Measurements from ENCODE around the gene EEA1. TPM values are rescaled to one million over a fixed set of nuclear protein-coding genes. Genes with fewer than 3 reads are reported as not detected.

Gene EEA1
- total and polyA plus RNA-seq, 11 donors: 5.1 to 45.5 (median 28.5) TPM

- H3K27me3 ChIP-seq: no peaks in the 10 kb centered on the region
- no peaks in the 10 kb centered on the region for H3K9me3 ChIP-seq
- H3K4me3 ChIP-seq: peak overlapping the region in 7 of 12 donors; percentile 62 to 94 (median 84)
- H3K36me3 ChIP-seq: no peaks in the 10 kb centered on the region
- DNase-seq (no peak), ATAC-seq (no peak)
- peaks cover 0 to 56% (median 29%) of the 10 kb centered on the region in 12 donors for H3K4me1 ChIP-seq
- intact Hi-C loops (cut with DNase I): loop anchor here in 5 of 10 donors (5.0 to 10.0 kb wide), 6 partner anchors 64 to 488 kb away; no protein-coding TSS in a partner anchor
- 45 to 54% (median 50%) methylated on average over 4 of the region's 4 CpGs for WGBS, 4 donors
- H3K27ac ChIP-seq: peak overlapping the region in 11 of 12 donors; percentile 22 to 99 (median 98)
- TF ChIP-seq POLR2A (IDR thresholded peaks at IDR 0.05) (no peak), CTCF (IDR thresholded peaks at IDR 0.05) (no peak)
Observed at GRCh38 chr12:92926549-92926948, 2.5 kb downstream of the EEA1 start.

GRCh38 chr12:92921877-92922276 is 7.2 kb downstream of the EEA1 start:
- WGBS, 4 donors: 42 to 75% (median 69%) methylated on average over 1 of the region's 1 CpG
- no peak for DNase-seq
- Histone ChIP-seq H3K4me3 (no peak overlapping the region), H3K36me3 (no peaks in the 10 kb centered on the region), H3K27me3 (no peaks in the 10 kb centered on the region), H3K27ac (no peak overlapping the region), H3K4me1 (peaks cover 0 to 41% (median 15%) of the 10 kb centered on the region in 12 donors), H3K9me3 (no peaks in the 10 kb centered on the region)
- ATAC-seq: peak in 2 of 4 donors; percentile 37 to 41
- TF ChIP-seq CTCF (IDR thresholded peaks at IDR 0.05): no peak
- no peak for TF ChIP-seq POLR2A (IDR thresholded peaks at IDR 0.05)
- intact Hi-C loops (cut with DNase I): loop anchor here in 4 of 10 donors (10.0 kb wide), 3 partner anchors 117 to 493 kb away; no protein-coding TSS in a partner anchor

- no peaks in the 10 kb centered on the region for H3K27me3 ChIP-seq
- WGBS, 4 donors: 70 to 77% (median 70%) methylated on average over 2 of the region's 2 CpGs
- intact Hi-C loops (cut with DNase I): no loop called here
- no peaks in the 10 kb centered on the region for H3K36me3 ChIP-seq
- peaks cover 0 to 32% (median 6%) of the 10 kb centered on the region in 12 donors for H3K4me1 ChIP-seq
- no peak overlapping the region for H3K27ac ChIP-seq
- no peak for TF ChIP-seq CTCF (IDR thresholded peaks at IDR 0.05)
- no peak for TF ChIP-seq POLR2A (IDR thresholded peaks at IDR 0.05)
- no peak for DNase-seq
- H3K9me3 ChIP-seq: no peaks in the 10 kb centered on the region
- ATAC-seq: no peak
- no peak overlapping the region for H3K4me3 ChIP-seq
Observed at GRCh38 chr12:92915365-92915764, 13.7 kb downstream of the EEA1 start.

GRCh38 chr12:92914170-92914569 is 14.9 kb downstream of the EEA1 start:
- WGBS, 4 donors: 78 to 81% (median 79%) methylated on average over 4 of the region's 4 CpGs
- intact Hi-C loops (cut with DNase I): no loop called here
- no peaks in the 10 kb centered on the region for H3K27me3 ChIP-seq
- DNase-seq: no peak
- no peak overlapping the region for H3K27ac ChIP-seq
- TF ChIP-seq CTCF (IDR thresholded peaks at IDR 0.05): no peak
- TF ChIP-seq POLR2A (IDR thresholded peaks at IDR 0.05): no peak
- no peak overlapping the region for H3K4me3 ChIP-seq
- H3K4me1 ChIP-seq: peaks cover 0 to 32% (median 6%) of the 10 kb centered on the region in 12 donors
- no peaks in the 10 kb centered on the region for H3K36me3 ChIP-seq
- H3K9me3 ChIP-seq: peaks cover 0 to 6% (median under 1%) of the 10 kb centered on the region in 12 donors
- ATAC-seq: no peak
